Measurements from ENCODE around the gene ADCY1. TPM values are rescaled to one million over a fixed set of nuclear protein-coding genes. Genes with fewer than 3 reads are reported as not detected.

Gene ADCY1
- total RNA-seq, 6 experiments from 2014 or later: 0.20 TPM; not detected in 5

GRCh38 chr7:45563401-45563800 is 10.8 kb upstream of the ADCY1 start:
- no peak for DNase-seq
- H3K4me3 Mint-ChIP-seq: no peak overlapping the region
- no peaks in the 10 kb centered on the region for H3K36me3 Mint-ChIP-seq (ENCODE audit: low read depth)
- peaks cover 14% of the 10 kb centered on the region for H3K27me3 Mint-ChIP-seq (ENCODE audit: insufficient read depth)
- TF ChIP-seq CTCF (IDR thresholded peaks at IDR 0.05): no peak
- H3K4me1 Mint-ChIP-seq (ENCODE audit: low read depth): no peaks in the 10 kb centered on the region
- H3K9me3 Mint-ChIP-seq: 0 out of 2 replicates have a peak, but pooled peaks cover 4% of the 10 kb centered on the region
- no peak overlapping the region for H3K27ac Mint-ChIP-seq

GRCh38 chr7:45563941-45564461 is 10.2 kb upstream of the ADCY1 start:
- TF ChIP-seq CTCF (IDR thresholded peaks at IDR 0.05): no peak
- Mint-ChIP-seq H3K36me3 (ENCODE audit: low read depth) (no peaks in the 10 kb centered on the region), H3K4me1 (ENCODE audit: low read depth) (no peaks in the 10 kb centered on the region), H3K4me3 (no peak overlapping the region), H3K9me3 (0 out of 2 replicates have a peak, but pooled peaks cover 4% of the 10 kb centered on the region), H3K27ac (no peak overlapping the region), H3K27me3 (ENCODE audit: insufficient read depth) (peaks cover 14% of the 10 kb centered on the region)
- no peak for DNase-seq

GRCh38 chr7:45564485-45564884 is 9.7 kb upstream of the ADCY1 start:
- Mint-ChIP-seq H3K4me3 (no peak overlapping the region), H3K27ac (no peak overlapping the region), H3K36me3 (ENCODE audit: low read depth) (no peaks in the 10 kb centered on the region), H3K4me1 (ENCODE audit: low read depth) (no peaks in the 10 kb centered on the region), H3K27me3 (ENCODE audit: insufficient read depth) (peaks cover 16% of the 10 kb centered on the region), H3K9me3 (0 out of 2 replicates have a peak, but pooled peaks cover 2% of the 10 kb centered on the region)
- no peak for TF ChIP-seq CTCF (IDR thresholded peaks at IDR 0.05)
- no peak for DNase-seq

- no peak for TF ChIP-seq CTCF (IDR thresholded peaks at IDR 0.05)
- Mint-ChIP-seq H3K27ac (no peak overlapping the region), H3K4me3 (no peak overlapping the region), H3K36me3 (ENCODE audit: low read depth) (no peaks in the 10 kb centered on the region), H3K4me1 (ENCODE audit: low read depth) (no peaks in the 10 kb centered on the region), H3K27me3 (ENCODE audit: insufficient read depth) (peaks cover 17% of the 10 kb centered on the region), H3K9me3 (no peaks in the 10 kb centered on the region)
- DNase-seq: no peak
Observed at GRCh38 chr7:45564886-45565455, 9.2 kb upstream of the ADCY1 start.

- Mint-ChIP-seq H3K9me3 (no peaks in the 10 kb centered on the region), H3K27me3 (ENCODE audit: insufficient read depth) (peaks cover 17% of the 10 kb centered on the region), H3K36me3 (ENCODE audit: low read depth) (no peaks in the 10 kb centered on the region), H3K4me3 (no peak overlapping the region), H3K27ac (no peak overlapping the region), H3K4me1 (ENCODE audit: low read depth) (no peaks in the 10 kb centered on the region)
- DNase-seq: no peak
- no peak for TF ChIP-seq CTCF (IDR thresholded peaks at IDR 0.05)
Observed at GRCh38 chr7:45566386-45566785, 7.8 kb upstream of the ADCY1 start.
